Measurements from ENCODE around the gene SRM.
"Not testable (repeated sequence)": the region's sequence is repeated elsewhere in the genome, so short reads cannot be mapped to it uniquely, and the experiment has no call there.

SRM gene

DNA sequence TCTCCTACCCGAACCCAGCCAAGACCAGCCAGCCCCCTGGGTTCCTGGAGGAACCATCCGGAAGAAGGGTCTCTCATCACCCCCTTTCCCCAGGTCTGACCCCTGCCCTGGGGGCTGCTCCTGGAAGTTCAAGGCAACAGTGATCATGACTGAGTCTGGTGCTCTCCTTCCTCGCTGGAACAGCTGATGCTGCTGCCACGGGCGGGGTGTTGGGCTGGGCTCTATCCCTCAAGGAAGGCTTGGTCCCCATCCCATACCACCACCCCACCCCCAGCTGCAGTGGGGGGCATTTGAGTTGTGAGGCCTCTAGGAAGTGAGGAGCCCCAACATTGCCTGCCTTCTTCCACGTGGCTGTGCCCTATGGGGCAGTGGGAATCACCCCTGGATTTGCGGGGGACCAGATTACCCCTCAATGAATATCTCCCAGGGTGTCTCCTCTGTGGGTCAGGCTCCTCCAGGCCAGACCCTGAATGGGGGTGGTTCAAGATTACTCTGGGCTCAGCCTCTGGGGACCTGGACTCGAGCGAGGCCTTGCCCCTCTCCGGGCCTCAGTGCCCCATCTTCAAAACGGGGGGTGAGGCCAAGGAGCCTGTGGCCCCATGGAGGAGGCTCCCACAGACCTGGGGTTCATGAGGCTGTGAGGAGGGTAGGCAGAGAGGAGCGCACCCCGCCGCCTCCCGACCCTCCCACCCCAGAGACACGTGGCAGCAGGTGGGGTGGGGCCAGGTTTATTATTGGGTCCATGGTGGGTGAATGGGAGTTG lies 15.6 kb downstream of the SRM start:
- DNase-seq = no peak

DNA sequence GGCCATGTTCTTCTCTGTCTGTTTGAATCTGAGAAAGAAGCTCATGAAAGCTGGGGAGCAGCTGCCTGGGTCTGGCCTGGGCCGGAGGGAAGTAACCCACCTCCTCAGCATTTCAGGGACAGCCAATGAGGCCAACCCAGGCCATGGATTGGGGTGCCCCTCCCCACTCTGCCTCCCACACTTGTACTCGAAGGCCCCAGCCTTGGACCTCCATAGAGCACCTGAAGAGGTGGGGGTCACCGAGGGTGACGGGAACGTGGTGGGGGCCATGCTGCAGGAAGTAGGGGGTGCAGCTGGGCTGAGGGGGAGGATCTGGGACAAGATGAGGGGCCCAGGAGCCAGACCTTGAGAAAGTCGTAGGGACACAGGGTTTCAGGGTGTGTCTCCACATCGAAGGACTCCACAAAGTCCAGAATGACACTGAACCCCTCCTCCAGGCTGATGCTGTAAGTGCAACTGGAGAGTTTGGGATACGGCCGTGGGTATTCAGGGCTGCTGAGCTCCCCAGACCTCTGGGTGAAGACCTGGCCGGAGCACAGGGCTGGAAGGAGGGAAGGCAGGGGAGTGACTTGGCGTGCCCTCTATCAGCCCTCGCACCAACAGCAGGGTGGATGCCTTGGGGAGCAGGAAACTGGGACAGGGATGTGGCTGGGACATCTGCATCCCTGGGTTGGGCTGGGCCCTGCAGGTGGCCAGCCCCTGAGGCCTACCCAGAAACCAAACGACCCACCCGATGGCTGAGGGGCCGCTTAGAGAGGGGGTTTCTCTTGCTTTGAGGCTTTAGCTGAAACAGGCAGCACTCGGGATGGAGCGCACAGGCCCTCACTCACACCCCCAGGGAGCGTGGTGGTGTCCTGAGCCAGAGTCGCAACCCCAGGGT lies 16.6 kb downstream of the SRM start:
- DNase-seq = no peak

DNA sequence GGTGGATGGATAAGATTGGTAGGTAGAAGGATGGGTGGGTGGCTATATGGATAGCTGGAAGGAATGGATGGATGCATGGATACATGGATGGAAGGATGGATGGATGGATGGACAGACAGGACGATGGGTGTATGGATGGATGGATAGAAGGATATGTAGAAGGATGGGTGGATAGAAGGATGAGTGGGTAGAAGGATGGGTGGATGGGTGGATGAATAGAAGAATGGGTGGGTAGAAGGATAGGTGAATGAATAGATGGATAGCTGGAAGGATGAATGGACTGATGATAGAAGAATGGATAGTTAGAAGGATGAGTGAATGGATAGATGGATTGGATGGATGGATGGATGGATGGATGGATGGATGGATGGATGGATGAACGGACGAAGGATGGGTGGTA lies 17.8 kb downstream of the SRM start:
- DNase-seq = no peak

DNA sequence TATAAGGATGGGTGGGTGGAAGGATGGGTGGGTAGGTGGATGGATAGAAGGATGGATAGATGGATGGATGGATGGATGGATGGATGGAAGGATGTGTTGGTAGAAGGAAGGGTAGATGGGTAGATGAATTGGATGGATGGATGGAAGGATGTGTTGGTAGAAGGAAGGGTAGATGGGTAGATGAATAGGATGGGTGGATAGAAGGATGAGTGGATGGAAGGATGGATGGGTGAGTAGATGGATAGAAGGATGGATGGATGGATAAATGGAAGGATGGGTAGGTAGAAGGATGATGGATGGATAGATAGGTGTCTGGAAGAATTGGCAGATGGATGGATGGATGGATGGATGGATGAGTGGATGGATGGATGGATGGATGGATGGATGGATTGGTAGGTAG lies 18.8 kb downstream of the SRM start:
- DNase-seq = no peak

DNA sequence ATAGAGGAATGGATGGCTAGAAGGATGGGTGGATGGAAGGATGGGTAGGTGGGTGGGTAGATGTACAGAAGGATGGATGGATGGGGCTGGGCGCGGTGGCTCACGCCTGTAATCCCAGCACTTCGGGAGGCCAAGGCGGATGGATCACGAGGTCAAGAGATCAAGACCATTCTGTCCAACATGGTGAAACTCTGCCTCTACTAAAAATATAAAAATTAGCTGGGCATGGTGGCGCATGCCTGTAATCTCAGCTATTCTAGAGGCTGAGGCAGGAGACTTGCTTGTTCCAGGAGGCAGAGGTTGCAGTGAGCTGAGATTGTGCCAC lies 19.8 kb downstream of the SRM start:
- not testable (repeated sequence) for DNase-seq

DNA sequence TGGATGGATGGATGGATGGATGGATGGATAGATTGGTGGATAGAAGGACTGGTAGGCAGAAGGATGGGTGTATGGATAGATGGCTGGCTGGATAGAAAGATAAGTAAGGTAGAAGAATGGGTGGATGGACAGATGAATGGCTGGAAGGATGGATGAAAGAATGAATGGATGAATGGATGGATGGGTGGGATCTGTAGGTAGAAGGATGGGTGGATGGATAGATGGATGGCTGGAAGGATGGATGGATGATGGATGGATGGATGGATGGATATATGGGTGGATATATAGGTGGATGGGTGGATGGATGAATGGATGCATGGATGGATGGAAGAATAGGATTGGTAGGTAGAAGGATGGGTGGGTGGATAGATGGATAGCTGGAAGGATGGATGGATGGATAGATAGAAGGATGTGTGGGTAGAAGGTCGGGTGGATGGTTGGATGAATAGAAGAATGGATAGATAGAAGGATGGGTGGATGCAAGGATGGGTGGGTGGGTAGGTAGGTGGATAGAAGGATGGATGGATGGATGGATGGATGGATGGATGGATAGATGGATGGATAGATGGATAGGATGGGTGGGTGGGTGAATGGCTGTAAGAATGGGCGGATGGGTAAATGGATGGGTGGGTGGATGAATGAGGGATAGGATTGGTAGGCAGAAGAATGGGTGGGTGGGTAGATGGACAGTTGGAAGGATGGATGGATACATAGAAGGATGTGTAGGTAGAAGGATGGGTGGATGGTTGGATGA lies 20.3 kb downstream of the SRM start:
- no peak for DNase-seq

DNA sequence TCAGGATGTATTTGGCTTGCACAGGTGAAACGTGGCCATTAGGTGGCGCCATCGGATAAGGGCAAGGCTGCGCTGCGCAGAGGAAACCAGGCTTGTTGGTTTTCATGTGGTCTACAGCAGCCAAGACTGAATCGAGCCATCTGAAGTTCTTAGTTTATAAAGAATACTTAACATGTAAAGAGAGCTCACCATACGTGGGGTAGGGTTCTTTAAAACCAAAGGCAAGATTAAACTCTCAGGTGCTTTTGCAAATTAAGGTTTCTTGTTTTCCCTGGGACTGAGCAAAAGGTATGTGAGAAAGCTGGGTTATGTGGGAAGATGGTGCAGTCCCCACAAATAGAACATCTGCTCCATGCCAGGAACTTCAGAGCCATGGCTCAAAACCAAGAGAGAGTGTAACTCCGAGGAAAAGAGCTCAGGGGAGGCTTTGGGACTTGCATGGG lies 22.1 kb downstream of the SRM start:
- DNase-seq = peak; percentile 84

DNA sequence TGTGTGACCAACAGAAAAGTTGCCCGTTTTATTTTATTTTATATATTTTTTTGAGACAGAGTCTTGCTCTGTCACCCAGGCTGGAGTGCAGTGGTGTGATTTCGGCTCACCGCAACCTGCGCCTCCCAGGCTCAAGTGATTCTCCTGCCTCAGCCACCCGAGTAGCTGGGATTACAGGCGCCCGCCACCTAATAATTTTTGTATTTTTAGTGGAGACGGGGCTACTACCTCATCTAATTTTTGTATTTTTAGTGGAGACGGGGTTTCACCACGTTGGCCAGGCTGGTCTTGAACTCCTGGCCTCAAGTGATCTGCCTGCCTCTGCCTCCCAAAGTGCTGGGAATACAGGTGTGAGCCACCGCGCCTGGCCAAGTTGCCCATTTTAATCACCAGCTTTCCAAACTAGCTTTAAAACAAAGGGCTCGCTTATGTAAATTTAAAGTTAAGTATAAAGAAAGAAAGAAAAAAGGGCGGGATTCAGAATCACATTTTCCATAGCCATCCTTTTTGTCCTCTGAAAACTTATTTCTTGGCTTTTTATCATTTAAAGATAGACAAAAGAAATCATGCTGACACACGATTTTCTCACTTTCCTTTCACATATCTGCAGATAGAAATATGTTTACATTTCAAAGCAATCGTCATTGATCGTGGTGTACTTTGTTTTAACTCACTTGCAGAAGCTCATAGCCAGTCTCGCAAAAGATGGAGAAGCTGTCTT lies 22.6 kb downstream of the SRM start:
- not testable (repeated sequence) for DNase-seq

DNA sequence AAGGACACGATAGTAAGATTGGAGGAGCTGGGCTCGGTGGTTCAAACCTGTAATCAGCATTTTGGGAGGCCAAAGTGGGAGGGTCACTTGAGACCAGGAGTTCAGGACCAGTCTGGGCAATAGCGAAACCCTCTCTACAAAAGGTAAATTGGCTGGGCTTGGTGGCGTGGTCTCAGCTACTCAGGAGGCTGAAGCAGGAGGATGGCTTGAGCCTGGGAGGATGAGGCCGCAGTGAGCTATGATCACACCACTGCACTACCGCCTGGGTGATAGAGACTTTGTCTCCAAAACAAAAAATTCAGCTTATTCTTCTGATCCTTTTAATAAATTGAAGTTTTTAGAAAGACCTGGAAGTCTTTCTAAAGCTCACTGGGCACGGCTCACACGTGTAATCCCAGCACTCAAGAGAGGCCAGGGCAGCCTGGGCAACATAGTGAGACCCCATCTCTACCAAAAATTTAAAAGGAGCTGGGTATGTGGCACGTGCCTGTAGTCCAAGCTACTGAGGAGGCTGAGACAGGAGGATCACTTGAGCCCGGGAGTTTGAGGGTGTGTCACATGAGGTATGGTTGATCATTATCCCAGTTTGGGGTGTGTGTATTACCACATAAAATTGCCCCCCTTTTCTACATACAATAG lies 28.1 kb downstream of the SRM start:
- DNase-seq = no peak

DNA sequence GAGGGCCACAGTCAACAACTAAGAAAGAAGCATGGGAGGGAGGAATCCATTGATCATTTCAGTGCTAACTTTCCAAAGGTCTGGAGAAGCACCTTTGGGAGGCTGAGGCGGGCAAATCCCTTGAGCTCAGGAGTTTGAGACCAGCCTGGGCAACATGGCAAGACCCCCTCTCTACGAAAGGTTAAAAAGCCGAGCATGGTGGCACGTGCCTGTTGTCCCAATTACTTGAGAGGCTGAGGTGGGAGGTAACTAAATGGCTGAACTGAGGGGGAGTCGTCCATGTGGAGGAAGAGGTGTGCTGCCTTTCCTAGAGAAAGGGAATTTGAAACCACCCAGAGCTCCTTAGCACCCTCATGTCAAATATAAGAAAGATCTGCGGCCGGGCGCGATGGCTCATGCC lies 29.0 kb downstream of the SRM start:
- DNase-seq = no peak

DNA sequence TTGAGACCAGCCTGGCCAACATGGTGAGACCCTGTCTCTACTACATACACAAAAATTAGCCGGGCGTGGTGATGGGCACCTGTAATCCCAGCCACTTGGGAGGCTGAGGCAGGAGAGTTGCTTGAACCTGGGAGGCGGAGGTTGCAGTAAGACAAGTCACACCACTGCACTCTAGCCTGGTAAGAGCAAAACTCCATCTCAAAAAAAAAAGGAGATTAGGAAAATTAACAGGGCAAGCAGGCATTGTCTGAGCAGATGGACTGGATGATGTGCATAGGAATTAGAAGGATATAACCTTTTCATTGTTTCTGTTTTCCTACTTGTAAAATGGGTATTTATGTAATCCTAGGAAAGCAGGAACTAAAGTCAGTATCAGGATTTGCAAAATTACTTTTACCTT lies 31.8 kb downstream of the SRM start:
- no peak for DNase-seq

DNA sequence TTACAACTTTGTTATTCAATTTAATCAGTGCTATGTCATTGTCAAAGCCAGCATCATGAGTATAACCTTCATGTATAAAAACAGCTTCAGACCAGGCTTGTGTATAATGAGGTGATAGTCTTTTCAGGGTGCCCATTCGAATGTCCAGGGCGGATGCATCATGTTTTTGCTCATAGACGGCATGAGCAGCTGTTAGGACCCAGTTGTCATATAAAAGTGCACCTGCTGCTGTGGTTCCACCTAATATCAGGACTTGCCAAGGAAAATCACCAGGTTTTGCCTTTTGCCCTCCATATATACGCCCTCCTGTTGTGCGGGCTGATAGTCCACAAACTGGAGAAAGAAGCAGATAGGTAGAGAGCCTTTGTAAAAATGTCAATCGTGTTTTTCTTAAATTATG lies 32.5 kb downstream of the SRM start:
- no peak for DNase-seq

DNA sequence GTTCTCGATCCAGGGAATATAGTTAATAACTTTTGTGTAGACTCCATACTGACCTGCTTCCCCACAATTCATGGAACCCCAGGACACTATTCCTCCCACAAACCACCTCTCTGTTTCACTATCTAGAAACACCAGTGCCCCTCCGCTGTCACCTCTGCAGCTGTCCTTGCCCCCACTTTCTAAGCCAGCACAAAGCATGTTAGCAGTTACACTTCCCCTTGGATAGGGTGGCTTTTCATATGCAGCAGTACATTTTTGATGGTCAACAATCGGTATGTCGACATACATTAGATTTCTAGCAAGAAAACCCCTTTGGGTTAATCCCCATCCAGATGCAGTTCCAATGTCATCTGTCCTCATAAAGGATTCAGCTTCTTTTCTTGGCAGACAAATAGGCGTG lies 32.9 kb downstream of the SRM start:
- no peak for DNase-seq

DNA sequence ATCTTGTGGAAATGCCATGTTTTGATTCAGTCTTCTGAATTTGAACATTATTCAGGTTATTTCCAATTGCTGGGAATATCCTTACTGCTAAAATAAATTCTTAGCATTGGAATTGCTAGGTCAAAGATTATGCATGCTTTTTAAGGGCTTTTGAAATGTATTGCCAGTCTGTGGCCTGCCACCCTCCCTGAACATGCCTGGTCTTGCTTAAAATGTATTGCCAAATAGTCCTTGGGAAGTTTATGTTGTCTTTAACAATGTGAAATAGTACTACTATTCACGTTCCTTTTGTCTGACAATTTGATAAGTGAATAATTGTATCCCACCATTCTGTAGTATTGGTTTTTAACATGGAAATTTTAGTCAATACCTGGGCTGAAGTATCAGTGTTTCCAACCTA lies 33.8 kb downstream of the SRM start:
- DNase-seq = no peak

DNA sequence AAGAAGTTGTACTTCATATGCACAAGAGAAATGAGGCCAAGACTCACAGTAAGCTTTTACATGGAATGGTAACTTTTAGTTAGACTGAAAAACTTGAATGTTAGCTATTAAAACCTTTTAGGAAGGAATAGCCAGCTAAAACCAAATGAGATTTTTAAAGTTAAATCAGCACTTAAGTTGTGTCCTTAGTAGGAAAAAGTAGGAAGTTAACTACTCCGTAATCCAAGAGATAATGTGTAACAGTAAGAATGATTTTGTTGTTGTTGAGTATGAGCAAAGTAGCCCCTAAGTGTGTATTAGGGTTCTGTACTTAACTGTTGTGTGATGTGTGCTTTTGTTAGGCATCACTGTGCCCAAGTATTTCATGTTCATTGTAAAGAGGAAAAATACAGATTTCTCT lies 34.2 kb downstream of the SRM start:
- no peak for DNase-seq

DNA sequence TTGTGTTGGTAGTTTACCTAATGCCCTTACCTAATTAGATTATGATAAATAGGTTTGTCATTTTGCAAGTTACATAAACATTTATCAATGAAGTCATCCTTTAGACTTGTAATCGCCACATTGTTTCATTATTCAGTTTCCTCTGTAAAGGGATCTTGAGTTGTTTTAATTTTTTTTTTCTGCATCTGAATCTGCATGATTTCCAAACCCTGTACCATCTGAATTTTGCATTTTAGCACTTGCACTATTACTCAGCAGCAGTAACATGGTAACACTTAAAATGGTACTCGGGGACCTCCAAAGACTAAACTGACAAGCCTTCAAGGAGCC lies 35.0 kb downstream of the SRM start:
- DNase-seq = no peak

DNA sequence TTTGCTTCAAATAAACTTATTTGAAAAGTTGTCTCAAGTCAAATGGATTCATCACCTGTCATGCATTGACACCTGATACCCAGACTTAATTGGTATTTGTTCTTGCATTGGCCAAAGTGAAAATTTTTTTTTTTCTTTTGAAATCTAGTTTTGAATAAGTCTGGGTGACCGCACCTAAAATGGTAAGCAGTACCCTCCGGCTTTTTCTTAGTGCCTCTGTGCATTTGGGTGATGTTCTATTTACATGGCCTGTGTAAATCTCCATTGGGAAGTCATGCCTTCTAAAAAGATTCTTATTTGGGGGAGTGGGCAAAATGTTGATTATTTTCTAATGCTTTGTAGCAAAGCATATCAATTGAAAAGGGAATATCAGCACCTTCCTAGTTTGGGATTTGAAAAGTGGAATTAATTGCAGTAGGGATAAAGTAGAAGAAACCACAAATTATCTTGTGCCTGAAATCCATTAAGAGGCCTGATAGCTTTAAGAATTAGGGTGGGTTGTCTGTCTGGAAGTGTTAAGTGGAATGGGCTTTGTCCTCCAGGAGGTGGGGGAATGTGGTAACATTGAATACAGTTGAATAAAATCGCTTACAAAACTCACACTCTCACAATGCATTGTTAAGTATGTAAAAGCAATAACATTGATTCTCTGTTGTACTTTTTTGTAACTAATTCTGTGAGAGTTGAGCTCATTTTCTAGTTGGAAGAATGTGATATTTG lies 35.5 kb downstream of the SRM start:
- DNase-seq = no peak

DNA sequence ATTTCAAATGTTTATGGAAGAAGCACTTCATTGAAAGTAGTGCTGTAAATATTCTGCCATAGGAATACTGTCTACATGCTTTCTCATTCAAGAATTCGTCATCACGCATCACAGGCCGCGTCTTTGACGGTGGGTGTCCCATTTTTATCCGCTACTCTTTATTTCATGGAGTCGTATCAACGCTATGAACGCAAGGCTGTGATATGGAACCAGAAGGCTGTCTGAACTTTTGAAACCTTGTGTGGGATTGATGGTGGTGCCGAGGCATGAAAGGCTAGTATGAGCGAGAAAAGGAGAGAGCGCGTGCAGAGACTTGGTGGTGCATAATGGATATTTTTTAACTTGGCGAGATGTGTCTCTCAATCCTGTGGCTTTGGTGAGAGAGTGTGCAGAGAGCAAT lies 36.6 kb downstream of the SRM start:
- DNase-seq = no peak

DNA sequence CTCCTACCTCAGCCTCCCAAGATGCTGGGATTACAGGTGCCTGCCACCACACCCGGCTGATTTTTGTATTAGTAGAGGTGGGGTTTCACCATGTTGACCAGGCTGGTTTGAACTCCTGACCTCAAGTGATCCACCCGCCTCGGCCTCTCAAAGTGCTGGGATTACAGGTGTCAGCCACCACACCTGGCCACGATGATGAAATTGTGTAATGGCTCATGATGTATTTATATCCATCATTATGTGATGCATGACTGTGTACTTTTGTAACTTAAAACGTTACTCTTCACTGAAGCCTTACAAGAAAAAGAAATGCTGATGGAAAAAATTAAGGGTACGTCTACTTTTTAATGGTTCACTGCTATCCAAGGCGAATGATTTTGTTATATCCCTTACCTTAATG lies 39.8 kb downstream of the SRM start:
- no peak for DNase-seq

DNA sequence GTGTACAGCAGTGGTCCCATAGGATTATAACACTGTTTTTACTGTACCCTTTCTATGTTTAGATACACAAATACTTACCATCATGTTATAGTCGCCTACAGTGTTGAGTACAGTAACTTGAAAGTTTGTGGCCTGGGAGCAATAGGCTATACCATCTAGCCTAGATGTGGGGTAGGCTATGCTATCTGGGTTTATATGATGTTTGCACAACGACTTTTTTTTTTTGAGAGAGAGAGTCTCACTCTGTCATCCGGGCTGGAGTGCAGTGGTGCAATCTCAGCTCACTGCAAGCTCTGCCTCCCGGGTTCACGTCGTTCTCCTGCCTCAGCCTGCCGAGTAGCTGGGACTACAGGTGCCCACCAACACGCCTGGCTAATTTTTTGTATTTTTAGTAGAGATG lies 40.5 kb downstream of the SRM start:
- DNase-seq = not testable (repeated sequence)

DNA sequence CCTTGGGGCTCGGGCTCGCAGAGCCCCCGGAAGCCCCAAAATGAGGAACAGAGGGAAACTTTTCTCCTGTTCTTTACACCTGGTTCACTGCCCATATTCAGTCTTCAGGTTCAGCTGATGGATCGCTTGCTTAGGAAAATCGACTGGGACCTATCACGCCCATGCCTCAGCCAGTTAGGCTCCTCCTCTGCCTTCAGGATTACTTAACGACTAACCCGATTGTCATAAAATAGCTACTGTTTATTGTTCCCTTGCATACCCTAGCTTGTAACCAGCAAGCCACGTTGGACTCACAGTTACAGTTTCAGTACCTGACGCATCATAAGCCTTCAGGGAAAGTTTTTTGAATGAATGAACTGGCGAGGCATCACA lies 46.7 kb downstream of the SRM start:
- DNase-seq = no peak

Measured in activated CD4-positive, alpha-beta T cell treated with anti-CD3 and anti-CD28 coated beads for 1 hour (primary cell).